SK-N-SH (cell line): ENCODE data around the gene DTX1. TPM values are rescaled to one million over a fixed set of nuclear protein-coding genes. Genes with fewer than 3 reads are reported as not detected.

Experiments
- CTCF ChIA-PET: fragments of 300-600, 350-600 bp; formaldehyde crosslinking; extraction: SDS; loops from one replicate; lab custom pipeline; 2021; lab: Yijun Ruan, JAX
- POLR2A ChIA-PET: fragments of 350-600 bp; sonication (Branson Sonifier 250); formaldehyde crosslinking; extraction: SDS; loops from one replicate; lab custom pipeline; 2020; ENCODE audit warnings: antibody characterized with exemption, inconsistent platforms; lab: Yijun Ruan, JAX
- DNase-seq: peaks from one replicate; pipeline ENCODE4 v3.0.0; 2012
- H2AFZ ChIP-seq: fragments of 200-600 bp; sonication (generic); 2 replicates; pipeline ENCODE4 v1.8.1; 2016; ENCODE audit warnings: antibody characterized with exemption, mild to moderate bottlenecking, low read depth
- H3F3A ChIP-seq: fragments of 200-600 bp; sonication (generic); replicated peaks from 2 replicates; pipeline ENCODE3; 2016; ENCODE audit warnings: antibody characterized with exemption, mild to moderate bottlenecking; ENCODE audit not compliant: insufficient read depth
- H3K27ac ChIP-seq, 2 experiments: fragments of 200-500 bp in 1 of 2; fragments of 200-600 bp in 1 of 2; sonication (Bioruptor generic) in 1 of 2; sonication (generic), shearing (Covaris generic) in 1 of 2; 2 replicates each; pipeline versions ENCODE4 v1.5.1 to v1.6.1; 2014 to 2016; ENCODE audit warnings: low read depth in 2 of 2, inconsistent platforms in 1 of 2, low read length in 1 of 2, mild to moderate bottlenecking in 1 of 2, mixed read lengths in 1 of 2
- H3K27me3 ChIP-seq: fragments of 200-600 bp; sonication (generic), shearing (Covaris generic); 2 replicates; pipeline ENCODE4 v1.6.1; 2016; ENCODE audit warnings: mixed run types; ENCODE audit not compliant: insufficient read depth
- H3K36me3 ChIP-seq, 2 experiments: fragments of 200-500 bp in 1 of 2; fragments of 200-600 bp in 1 of 2; sonication (Bioruptor generic) in 1 of 2; sonication (generic) in 1 of 2; replicated peaks in 1 of 2; 2 replicates each; pipeline versions ENCODE3 to v1.5.1; 2014 to 2016; ENCODE audit warnings: low read length in 1 of 2, mild to moderate bottlenecking in 1 of 2; ENCODE audit not compliant: insufficient read depth in 2 of 2, control insufficient read depth in 1 of 2
- H3K4me1 ChIP-seq, 2 experiments: fragments of 200-500 bp in 1 of 2; fragments of 200-600 bp in 1 of 2; sonication (Bioruptor generic) in 1 of 2; sonication (generic), shearing (Covaris generic) in 1 of 2; 2 replicates each; pipeline versions ENCODE4 v1.5.1 to v1.6.1; 2014 to 2016; ENCODE audit warnings: low read depth in 1 of 2, low read length in 1 of 2, mixed run types in 1 of 2; ENCODE audit not compliant: insufficient read depth in 2 of 2, control insufficient read depth in 1 of 2
- H3K4me2 ChIP-seq: fragments of 200-600 bp; sonication (generic), shearing (Covaris generic); 2 replicates; pipeline ENCODE4 v1.6.1; 2017; ENCODE audit warnings: mixed run types
- H3K4me3 ChIP-seq, 2 experiments: fragments of 200-500 bp in 1 of 2; fragments of 200-600 bp in 1 of 2; sonication (Bioruptor generic) in 1 of 2; sonication (generic), shearing (Covaris generic) in 1 of 2; 2 replicates each; pipeline versions ENCODE4 v1.5.1 to v1.8.1; 2014 to 2016; ENCODE audit warnings: low read depth in 2 of 2, inconsistent platforms in 1 of 2, low read length in 1 of 2, mild to moderate bottlenecking in 1 of 2, mixed read lengths in 1 of 2, moderate library complexity in 1 of 2
- H3K79me2 ChIP-seq: fragments of 200-600 bp; sonication (generic); 2 replicates; pipeline ENCODE4 v1.8.1; 2017; ENCODE audit warnings: mild to moderate bottlenecking; ENCODE audit not compliant: insufficient read depth
- H3K9ac ChIP-seq: fragments of 200-600 bp; sonication (generic); 2 replicates; pipeline ENCODE4 v1.6.1; 2017; ENCODE audit warnings: mixed run types
- H3K9me2 ChIP-seq: fragments of 200-600 bp; sonication (generic); 2 replicates; pipeline ENCODE4 v1.6.1; 2017; ENCODE audit warnings: mixed run types
- H3K9me3 ChIP-seq: fragments of 200-600 bp; sonication (generic); 2 replicates; pipeline ENCODE4 v1.6.1; 2017; ENCODE audit warnings: mixed run types, mild to moderate bottlenecking, moderate library complexity
- H4K20me1 ChIP-seq: fragments of 200-600 bp; sonication (generic); 2 replicates; pipeline ENCODE4 v1.6.1; 2017; ENCODE audit warnings: mild to moderate bottlenecking, mixed run types; ENCODE audit not compliant: insufficient read depth
- CHD2 ChIP-seq: fragments of 150-350 bp; IDR thresholded peaks from 2 replicates; pipeline ENCODE4 v1.6.1; 2018; ENCODE audit warnings: low read length; ENCODE audit not compliant: partially characterized antibody
- EP300 ChIP-seq, 2 experiments: IDR thresholded peaks; 2 replicates each; pipeline versions ENCODE4 v1.4.0 to v1.6.1; 2012; ENCODE audit warnings: borderline replicate concordance in 1 of 2, low read depth in 1 of 2, low read length in 1 of 2
- FOXJ3 ChIP-seq: sonication (generic); formaldehyde crosslinking; IDR thresholded peaks from 2 replicates; pipeline ENCODE4 v1.5.1; 2020; ENCODE audit warnings: mild to moderate bottlenecking, missing genetic modification reagents
- GABPA ChIP-seq: IDR thresholded peaks from 2 replicates; pipeline ENCODE4 v1.4.0; 2012; ENCODE audit warnings: low read depth, mild to moderate bottlenecking
- MXI1 ChIP-seq: IDR thresholded peaks from 2 replicates; pipeline ENCODE4 v1.6.1; 2012; ENCODE audit warnings: mild to moderate bottlenecking, low read depth, low read length, improper control_type of control experiment
- NRF1 ChIP-seq: IDR thresholded peaks from 2 replicates; pipeline ENCODE4 v1.6.1; 2012; ENCODE audit warnings: low read depth, mild to moderate bottlenecking, low read length
- PBX3 ChIP-seq: IDR thresholded peaks from 2 replicates; pipeline ENCODE4; 2012
- POLR2AphosphoS5 ChIP-seq: IDR thresholded peaks from 2 replicates; pipeline ENCODE4 v1.6.1; 2012; ENCODE audit warnings: low read depth, low read length
- TCF12 ChIP-seq: IDR thresholded peaks from 2 replicates; pipeline ENCODE4 v1.4.0; 2012
- USF1 ChIP-seq: IDR thresholded peaks from 2 replicates; pipeline ENCODE4 v1.4.0; 2012; ENCODE audit warnings: low read depth, borderline replicate concordance
- WGBS: methylation state at CpG from one replicate; pipeline ENCODE4 v1.1.6; 2017; ENCODE audit warnings: low lambda C conversion rate; 5-methylcytosine and 5-hydroxymethylcytosine counted together
- polyA plus RNA-seq, 3 experiments: library from polyadenylated mRNA; depleted of rRNA; stranded (reverse); fragments of >200 nt; gene quantifications; 2 replicates each; pipeline ENCODE4 v1.2.3, GENCODE V29; 2012
- TF ChIP-seq, protein P1 (sequence below): fragments of 150-350 bp; IDR thresholded peaks from 2 replicates; pipeline ENCODE4 v1.6.1; 2016; ENCODE audit warnings: mild to moderate bottlenecking, low read depth, low read length

DTX1 gene
- polyA plus RNA-seq, 1 of the 3 experiments (the other 2 are of a cell fraction), result 0.72 TPM

GRCh38 chr12:113092607-113093408 is 36.3 kb downstream of the DTX1 start (continued):
- TF ChIP-seq GABPA, result no peak
- TF ChIP-seq USF1, result no peak
- TF ChIP-seq POLR2AphosphoS5, result no peak
- no peak for TF ChIP-seq CHD2
- TF ChIP-seq MXI1, result no peak
- no peak for TF ChIP-seq TCF12

DNA sequence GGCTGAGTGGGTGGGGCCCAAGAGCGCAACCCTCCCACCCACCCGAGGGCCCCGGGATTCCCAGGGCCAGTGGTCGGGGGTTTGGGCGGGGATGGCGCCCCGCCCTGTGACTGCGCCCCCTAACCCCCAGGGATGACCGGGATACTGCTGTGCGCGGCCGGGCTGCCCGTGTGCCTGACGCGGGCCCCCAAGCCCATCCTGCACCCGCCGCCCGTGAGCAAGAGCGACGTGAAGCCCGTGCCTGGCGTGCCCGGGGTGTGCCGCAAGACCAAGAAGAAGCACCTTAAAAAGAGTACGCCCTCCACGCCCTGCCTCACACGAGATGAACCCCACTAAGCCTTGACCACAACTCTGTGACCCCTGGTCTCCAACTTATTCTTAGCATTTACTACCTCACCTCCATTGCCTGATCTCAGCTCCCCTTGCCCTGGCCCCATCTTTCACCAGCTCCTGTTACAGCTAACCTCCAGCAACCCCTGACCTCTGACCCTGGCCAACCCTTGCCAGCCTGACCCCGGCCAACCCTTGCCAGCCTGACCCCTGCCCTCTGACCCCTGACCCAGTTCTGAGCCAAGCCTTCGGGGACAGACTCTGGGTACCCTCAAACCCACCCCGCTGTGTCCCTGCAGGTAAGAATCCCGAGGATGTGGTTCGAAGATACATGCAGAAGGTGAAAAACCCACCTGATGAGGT is 37.0 kb downstream of the DTX1 start:
- DNase-seq, result no peak
- ChIA-PET CTCF (interaction anchor here (1.3 kb wide), 1 partner anchor 643 kb away, joined by 4 read pairs; no protein-coding TSS in a partner anchor), POLR2A (no interaction called here)
- Histone ChIP-seq H3K79me2 (no peaks in the 10 kb centered on the region), H3K36me3 (no peaks in the 10 kb centered on the region), H3K9me3 (no peaks in the 10 kb centered on the region), H3K27ac (no peak overlapping the region), H3K4me1 (peaks cover 0 to 14% of the 10 kb centered on the region in 2 experiments; a peak in 1 of 4 replicates), H3K9ac (no peak overlapping the region), H2AFZ (no peak overlapping the region), H3F3A (no peaks in the 10 kb centered on the region), H3K4me2 (no peak overlapping the region), H3K4me3 (no peak overlapping the region), H3K9me2 (no peaks in the 10 kb centered on the region), H3K27me3 (no peaks in the 10 kb centered on the region), H4K20me1 (no peaks in the 10 kb centered on the region)
- TF ChIP-seq FOXJ3 (CRISPR knock-in tag), result no peak
- WGBS, result 64% methylated on average over 8 of the region's 32 CpGs

DNA sequence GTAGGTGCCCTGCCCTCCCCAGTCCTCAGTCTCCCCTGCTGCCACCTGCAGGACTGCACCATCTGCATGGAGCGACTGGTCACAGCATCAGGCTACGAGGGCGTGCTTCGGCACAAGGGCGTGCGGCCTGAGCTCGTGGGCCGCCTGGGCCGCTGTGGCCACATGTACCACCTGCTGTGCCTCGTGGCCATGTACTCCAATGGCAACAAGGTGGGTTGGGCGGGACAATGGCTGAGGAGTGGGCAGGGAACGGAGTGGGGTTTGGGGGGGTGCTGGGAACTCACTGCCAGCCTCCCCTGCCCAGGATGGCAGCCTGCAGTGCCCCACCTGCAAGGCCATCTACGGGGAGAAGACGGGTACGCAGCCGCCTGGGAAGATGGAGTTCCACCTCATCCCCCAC is 38.2 kb downstream of the DTX1 start:
- Histone ChIP-seq H3K9ac (no peak overlapping the region), H3K9me3 (no peaks in the 10 kb centered on the region), H3F3A (no peaks in the 10 kb centered on the region), H3K36me3 (no peaks in the 10 kb centered on the region), H2AFZ (no peak overlapping the region), H3K79me2 (no peaks in the 10 kb centered on the region), H3K9me2 (no peaks in the 10 kb centered on the region)
- CTCF ChIA-PET, result no interaction called here
- TF ChIP-seq FOXJ3 (CRISPR knock-in tag), result no peak
- no peak for TF ChIP-seq EP300 (IDR thresholded peaks at IDR 0.05; ENCODE audit: borderline replicate concordance in 1 of 2, low read depth in 1 of 2, low read length in 1 of 2)
- TF ChIP-seq PBX3, result no peak
- TF ChIP-seq NRF1, result no peak
- TF ChIP-seq, protein P1, sequence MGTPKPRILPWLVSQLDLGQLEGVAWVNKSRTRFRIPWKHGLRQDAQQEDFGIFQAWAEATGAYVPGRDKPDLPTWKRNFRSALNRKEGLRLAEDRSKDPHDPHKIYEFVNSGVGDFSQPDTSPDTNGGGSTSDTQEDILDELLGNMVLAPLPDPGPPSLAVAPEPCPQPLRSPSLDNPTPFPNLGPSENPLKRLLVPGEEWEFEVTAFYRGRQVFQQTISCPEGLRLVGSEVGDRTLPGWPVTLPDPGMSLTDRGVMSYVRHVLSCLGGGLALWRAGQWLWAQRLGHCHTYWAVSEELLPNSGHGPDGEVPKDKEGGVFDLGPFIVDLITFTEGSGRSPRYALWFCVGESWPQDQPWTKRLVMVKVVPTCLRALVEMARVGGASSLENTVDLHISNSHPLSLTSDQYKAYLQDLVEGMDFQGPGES, result no peak
- TF ChIP-seq, all 33 proteins: peak for 0
- DNase-seq, result no peak
- POLR2A ChIA-PET, result no interaction called here
- Histone ChIP-seq H3K27me3 (no peaks in the 10 kb centered on the region), H3K27ac (no peak overlapping the region), H3K4me1 (peaks cover 0 to 14% of the 10 kb centered on the region in 2 experiments; a peak in 1 of 4 replicates), H4K20me1 (no peaks in the 10 kb centered on the region), H3K4me2 (no peak overlapping the region), H3K4me3 (no peak overlapping the region)
- 85% methylated on average over 8 of the region's 16 CpGs for WGBS
